GM18873 (cell line): Measurements from ENCODE around the gene DKK2.

Experiments
- ATAC-seq: cut with Tn5 transposase; IDR thresholded peaks from one replicate; pipeline ENCODE4 v1.9.1; 2021; ENCODE audit warnings: mild to moderate bottlenecking, moderate library complexity, moderate number of reproducible peaks; ENCODE audit not compliant: unreplicated experiment, low FRiP score

The DKK2 gene

GRCh38 chr4:107018344-107018735 is 17.8 kb downstream of the DKK2 start:
- ATAC-seq: no peak

- no peak for ATAC-seq
These were observed 18.4 kb downstream of the DKK2 start for GRCh38 chr4:107017443-107018343.

- no peak for ATAC-seq
These were observed 24.8 kb downstream of the DKK2 start for GRCh38 chr4:107011312-107011711.

GRCh38 chr4:107009196-107009968 is 26.7 kb downstream of the DKK2 start:
- ATAC-seq: no peak

- no peak for ATAC-seq
These were observed 28.0 kb downstream of the DKK2 start for GRCh38 chr4:107008115-107008514.

GRCh38 chr4:107006218-107006617 is 29.9 kb downstream of the DKK2 start:
- no peak for ATAC-seq

- no peak for ATAC-seq
These were observed 39.6 kb downstream of the DKK2 start for GRCh38 chr4:106996490-106996889.

GRCh38 chr4:106993827-106994226 is 42.3 kb downstream of the DKK2 start:
- no peak for ATAC-seq

GRCh38 chr4:106987311-106987710 is 48.8 kb downstream of the DKK2 start:
- ATAC-seq: no peak

GRCh38 chr4:106986486-106986885 is 49.6 kb downstream of the DKK2 start:
- no peak for ATAC-seq

- no peak for ATAC-seq
These were observed 50.3 kb downstream of the DKK2 start for GRCh38 chr4:106985830-106986229.

GRCh38 chr4:106982711-106983211 is 53.4 kb downstream of the DKK2 start:
- ATAC-seq: no peak

- ATAC-seq: no peak
These were observed 54.7 kb downstream of the DKK2 start for GRCh38 chr4:106981431-106981830.

- ATAC-seq: no peak
These were observed 56.6 kb downstream of the DKK2 start for GRCh38 chr4:106979476-106979875.

- no peak for ATAC-seq
These were observed 57.9 kb downstream of the DKK2 start for GRCh38 chr4:106978046-106978774.

- no peak for ATAC-seq
These were observed 64.5 kb downstream of the DKK2 start for GRCh38 chr4:106971636-106972035.

GRCh38 chr4:106967892-106968291 is 68.2 kb downstream of the DKK2 start:
- no peak for ATAC-seq

GRCh38 chr4:106953036-106953705 is 82.9 kb downstream of the DKK2 start:
- ATAC-seq: no peak

GRCh38 chr4:106951891-106952290 is 84.2 kb downstream of the DKK2 start:
- ATAC-seq: no peak

GRCh38 chr4:106941841-106942240 is 94.3 kb downstream of the DKK2 start:
- no peak for ATAC-seq
